ENCODE results near the gene FAM124B.
"Not testable (repeated sequence)": the region's sequence is repeated elsewhere in the genome, so short reads cannot be mapped to it uniquely, and the experiment has no call there.

The FAM124B gene

DNA sequence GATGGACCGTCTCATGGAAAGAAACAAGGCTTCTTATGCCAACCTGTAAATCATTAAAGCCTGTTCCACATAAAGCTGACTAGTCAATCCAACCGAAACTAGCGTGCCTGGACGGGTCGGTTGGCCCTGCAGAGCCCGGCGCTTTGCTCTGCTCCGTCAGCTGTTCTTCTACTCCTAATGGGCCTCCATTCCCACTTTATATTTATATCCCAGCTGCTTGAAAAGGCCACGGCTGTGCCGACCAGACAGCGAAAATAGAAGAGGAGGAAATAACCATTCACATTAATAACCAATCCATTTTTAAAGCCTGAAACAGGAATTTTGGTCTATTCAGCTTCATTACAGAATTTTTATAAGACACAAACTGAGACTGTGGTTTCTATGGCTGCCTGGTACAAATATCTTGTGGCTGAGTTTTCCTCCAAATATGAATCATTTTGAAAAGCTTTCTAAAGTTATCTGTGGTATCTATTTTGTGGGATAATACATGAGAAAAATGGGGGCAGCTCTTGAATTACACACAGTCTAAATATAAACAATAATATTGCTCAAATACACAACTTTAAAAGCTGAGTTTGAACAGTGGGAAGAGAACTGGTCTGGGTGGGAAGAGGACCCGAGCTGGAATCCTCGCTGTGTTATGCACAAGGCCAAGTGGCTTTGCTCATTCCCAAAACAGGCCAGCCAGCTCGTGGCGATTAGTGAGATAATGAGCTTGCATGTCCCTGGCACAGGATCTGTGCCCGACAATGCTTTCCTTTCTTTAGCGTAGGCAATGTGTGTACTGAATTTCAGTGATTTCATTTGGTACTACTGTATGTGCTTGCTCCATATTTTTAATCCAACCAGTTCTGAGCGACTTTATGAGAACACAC is 10.5 kb upstream of the FAM124B start:
- DNase-seq: no peak

DNA sequence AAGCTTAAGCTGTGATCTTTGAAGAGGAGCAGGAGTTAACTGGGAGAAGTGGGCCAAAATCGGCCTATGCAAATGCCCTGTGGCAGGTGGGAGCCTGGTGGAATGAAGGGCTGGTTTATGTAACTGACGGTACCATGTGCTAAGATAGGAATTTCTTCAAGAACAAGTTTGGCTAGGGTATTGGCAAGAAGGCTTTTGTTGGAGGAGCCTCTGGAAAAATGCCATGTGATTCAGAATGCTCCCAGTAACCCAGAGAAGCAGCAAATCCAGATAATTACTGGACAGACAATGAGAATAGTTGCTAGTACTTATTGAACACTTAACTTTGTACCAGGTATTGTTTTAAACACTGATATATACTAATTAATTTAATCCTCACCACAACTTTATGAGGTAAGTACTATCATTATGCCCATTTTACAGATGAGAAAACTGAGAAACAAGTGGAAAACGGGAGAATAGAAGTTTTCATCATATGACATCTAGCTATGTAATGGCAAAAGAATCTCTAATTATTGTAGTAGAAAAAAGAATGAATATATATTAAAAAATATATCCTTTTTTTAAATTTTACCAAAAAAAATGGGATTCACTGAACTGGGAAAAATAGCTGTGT is 9.1 kb upstream of the FAM124B start:
- no peak for DNase-seq

DNA sequence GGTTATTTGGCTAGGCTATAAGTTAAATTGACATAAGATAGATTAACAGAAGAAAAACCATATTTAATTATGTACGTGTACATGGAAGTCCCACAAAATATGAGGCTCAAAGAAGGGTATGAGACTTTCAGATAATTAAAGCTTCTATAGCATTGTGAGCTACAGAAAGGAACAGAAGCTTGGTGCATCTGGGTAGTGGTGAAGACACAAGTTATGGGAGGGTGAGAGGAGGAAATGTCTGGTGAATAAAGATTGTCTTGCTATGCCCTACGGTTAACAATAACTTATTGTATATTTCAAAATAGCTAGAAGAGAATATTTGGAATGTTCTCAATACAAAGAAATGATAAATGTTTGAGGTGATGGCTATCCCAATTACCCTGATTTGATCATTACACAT is 6.8 kb upstream of the FAM124B start:
- no peak for DNase-seq

DNA sequence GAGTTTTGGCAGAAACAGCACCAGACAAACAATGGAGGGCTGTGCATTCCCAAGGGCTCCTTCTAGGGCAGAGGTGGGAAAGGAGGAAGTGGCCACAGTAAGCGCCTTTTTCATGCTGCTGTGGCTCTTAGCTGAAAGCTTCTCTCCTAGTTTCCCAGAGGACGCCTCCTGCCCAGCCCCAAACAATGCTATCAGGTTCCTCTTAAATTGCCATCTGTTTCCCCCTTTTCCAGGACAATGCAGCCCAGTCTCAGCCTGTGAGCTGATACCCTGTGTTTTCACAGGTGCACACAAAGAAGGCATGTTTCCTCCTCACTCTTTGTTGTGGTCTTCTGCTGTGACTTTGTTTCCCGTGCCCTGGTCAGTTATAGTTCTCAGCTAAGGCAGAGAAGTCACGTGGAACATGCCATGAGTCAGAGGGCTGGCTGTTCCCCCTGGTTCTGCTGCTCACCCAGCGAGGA is 5.4 kb upstream of the FAM124B start:
- no peak for DNase-seq

DNA sequence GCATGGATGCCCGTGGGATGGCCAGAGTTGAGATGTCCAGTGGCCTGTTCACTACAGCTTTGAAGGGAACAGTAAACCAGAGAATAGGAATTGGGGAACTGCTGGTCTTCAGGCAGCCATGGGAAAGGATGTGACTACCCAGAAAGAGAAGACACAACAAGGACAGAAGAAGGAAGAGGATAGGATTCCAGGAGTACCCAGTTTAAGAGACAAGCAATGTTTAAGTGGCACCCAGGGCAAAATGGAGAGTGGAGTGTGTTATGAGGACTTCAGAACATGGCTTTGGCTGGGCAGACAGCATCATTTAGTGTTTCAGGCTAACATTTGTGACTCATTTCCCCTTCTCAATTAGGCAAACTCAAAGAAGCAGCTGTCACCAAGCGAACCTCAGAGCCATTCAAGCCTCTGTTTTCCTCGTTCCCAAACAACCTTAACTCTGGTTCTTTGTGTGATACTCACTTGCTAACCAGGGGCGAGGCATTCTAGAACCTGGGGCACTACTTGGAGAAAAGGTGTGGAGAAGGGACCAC is 4.0 kb upstream of the FAM124B start:
- DNase-seq: no peak

DNA sequence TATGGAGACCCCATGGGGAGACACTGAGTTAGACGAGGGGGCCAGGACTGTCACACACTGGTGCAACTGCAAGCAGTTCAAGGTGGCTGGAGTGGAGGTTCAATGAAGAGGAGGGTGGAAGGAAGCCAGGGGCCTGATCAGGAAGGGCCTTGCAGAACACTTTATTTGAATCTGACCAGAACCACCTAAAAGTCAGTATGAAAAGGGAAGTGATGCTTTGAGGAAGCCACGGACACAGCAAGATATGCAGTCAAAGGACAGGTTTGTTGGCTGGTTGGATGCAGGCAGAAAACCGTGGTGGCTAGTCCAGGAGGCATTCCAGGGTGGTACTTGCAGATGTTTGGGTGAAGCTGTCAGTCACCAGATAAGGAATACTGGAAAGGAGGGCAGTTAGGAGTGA is 3.5 kb upstream of the FAM124B start:
- DNase-seq: no peak

DNA sequence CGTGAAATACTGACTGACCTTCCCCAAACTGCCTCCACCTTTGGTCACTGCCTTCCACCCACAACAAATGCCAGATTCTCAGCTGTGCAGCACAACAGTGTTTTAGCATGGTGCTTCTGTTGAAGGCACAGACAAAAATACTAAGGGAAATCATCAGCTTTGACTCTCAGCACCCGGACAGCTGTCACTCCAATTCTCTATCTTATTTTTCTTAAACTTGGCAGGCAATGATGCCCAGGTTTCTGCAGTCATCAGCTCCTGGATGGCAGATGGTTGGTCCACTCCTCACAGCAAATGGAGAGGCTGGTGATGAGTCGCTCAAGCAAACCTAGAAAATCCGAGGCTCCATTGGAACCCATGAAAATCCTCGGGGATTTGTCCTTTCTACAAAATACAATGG is 2.9 kb upstream of the FAM124B start:
- DNase-seq: no peak

DNA sequence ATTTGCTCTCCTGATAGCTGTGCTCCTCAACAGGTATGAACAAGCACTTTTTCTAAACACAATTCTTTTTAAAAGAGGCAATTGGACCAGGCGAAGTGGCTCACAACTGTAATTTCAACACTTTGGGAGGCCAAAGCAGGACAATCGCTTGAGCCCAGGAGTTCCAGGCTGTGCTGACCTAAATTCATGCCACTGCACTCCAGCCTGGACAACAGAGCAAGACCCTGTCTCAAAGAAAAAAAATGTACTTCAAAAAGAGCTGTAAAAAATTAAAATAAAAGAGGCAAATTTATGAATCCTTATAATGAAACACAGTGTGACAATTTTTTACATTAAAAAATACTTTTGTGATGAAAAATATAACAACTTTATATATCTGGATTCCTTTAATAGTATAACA is 1.8 kb upstream of the FAM124B start:
- DNase-seq: no peak

DNA sequence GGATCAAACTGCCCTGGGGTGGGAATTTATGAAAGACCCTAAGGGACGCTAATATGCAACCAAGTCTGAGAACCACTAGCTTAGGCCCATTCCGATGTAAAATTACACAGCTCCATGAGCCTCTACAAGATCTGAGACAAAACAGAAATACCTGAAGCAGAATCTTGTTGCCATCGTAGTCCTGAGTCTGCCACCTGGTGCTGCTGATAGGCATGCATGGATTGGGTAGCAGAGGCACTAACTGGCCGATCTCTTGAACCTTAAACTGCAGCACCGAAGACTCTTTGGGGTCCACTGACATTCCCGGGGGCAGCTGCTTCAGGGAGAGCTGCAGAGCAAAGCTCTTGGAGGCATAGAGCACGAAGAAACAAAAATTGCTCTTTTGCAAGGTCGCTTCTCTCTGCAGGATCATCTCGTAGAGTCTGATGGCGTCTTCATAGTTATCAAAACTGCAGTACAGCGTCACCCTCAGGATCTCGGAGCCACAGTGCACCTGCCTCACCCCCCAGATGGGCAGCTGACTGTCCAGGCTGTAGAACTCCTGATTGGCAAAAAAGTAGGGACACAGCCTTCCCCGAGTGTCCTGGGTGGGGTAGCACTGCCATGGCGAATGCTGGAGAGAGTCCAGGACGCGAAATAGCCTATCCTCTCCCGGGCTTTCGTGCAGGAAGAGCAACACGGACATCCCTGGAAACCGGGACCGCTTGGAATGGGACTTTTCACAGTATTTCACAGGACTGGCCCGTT is 848 bp downstream of the FAM124B start:
- DNase-seq: no peak

DNA sequence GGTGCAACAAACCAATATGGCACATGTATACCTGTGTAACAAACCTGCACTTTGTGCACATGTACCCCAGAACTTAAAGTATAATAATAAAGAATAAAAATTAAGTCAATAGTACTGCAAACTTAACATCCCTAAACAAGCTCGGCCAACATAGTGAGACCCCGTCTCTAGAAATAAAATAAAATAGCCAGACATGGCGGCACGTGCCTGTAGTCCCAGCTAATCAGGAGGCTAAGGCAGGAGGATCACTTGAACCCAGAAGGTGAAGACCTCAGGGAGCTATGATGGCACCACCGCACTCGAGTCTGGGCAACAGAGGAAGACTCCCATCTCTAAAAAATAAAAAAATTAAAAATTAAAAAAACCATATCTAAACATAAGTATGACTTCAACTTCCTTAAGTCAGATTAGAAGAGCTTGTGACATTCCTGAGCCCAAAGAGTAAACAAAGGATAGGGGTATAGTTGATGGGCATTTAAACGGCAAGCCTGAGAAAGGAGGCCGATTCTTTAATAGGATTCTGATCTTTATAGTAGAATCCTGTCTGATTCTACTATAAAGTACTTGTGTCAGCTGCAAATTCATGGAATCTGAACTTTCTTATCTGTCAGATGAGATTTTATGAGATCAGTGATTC is 1.6 kb downstream of the FAM124B start:
- no peak for DNase-seq

DNA sequence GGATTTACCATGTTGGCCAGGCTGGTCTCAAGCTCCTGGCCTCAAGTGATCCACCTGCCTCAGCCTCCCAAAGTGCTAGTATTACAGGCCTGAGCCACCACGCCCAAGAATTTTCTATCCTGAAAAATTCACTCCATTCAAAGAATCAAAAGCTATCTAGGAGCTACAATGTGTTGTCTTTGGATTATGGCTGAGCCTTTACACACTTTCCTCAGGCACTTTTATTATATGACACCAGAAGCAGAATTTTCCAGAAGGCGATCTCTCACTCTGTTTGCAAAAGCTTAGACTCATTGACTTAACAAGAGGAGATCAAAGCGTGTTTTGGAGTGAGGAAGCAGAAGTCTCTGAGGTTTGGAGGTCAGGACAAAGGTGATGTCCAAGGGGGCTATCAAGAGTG is 3.6 kb downstream of the FAM124B start:
- no peak for DNase-seq

DNA sequence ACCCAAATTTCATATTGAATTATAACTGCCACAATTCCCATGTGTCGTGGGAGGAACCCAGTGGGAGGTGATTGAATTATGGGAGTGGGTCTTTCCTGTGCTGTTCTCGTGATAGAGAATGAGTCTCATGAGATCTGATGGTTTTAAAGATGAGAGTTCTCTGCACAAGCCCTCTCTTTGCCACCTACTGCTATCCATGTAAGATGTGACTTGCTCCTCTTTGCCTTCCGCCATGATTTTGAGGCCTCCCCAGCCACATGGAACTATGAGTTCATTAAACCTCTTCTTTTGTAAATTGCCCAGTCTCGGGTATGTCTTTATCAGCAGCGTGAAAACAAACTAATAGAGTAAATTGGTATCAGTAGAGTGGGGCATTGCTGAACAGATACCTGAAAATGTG is 4.8 kb downstream of the FAM124B start:
- not testable (repeated sequence) for DNase-seq

DNA sequence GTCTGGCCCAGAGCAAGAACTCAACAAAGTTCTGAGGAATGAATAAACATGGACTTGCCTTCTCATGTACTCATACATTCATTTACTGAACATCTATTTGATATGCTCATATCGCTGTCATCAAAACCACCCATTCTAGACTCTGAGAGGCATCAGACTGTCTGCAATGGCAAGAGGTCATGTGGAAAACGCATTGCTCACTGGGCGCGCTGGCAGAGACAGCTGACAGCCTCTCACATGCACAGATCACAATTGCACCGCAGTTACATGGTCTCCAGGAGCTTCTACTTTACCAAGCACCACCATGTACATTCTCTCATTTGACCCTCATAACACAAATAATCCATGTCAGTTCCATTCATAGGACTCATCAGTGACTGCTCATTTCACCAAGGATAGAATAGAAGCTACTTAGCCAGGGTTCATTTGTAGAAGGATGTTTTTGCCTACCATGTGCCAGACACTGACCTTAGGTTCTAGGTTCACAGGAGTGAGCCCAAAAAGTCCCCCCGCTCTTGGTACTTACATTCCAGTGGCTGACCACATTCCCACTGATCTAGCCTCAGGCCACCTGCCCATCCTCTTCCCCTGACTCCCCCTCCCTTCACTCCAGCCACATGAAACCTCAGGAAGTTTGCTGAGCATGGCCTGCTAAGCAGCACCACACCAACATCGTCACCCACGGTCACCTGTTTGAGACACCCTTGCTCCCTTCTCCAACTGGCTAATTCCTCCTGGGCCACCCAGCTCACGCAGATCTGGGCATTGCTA is 6.1 kb downstream of the FAM124B start:
- no peak for DNase-seq

DNA sequence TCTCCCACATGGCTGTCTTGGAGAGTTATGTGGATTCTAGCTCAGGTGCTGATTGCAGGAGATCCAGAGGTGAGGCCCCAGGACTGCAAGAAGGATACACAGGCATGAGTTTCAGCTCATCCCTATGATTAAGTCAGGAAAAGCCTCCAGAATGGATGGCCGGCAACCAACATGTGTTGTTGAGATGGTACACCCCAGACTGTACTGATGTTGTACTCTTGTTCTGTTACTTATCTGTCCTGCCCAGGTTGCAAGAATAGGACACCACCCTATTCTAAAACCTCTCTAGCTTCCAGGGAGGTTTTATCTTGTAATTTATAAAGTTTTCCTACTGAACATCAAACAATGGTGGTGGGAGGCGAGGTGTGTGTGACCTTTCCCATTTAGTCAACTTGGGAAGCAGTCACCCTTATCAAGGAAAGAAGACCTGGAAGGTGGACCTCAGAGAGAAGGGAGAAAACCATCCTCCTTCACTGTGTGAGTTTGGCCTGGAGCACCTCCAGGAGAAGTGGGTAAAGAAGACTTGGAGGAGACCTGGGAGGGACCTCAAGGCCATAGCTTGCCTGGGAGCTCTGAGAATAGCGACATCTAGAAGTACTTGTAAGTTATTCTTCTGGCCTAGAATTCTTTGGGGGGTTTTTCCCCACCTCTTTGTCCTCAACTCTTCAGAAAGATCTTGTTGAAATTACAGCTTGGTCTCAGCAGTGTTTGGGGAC is 8.6 kb downstream of the FAM124B start:
- no peak for DNase-seq

DNA sequence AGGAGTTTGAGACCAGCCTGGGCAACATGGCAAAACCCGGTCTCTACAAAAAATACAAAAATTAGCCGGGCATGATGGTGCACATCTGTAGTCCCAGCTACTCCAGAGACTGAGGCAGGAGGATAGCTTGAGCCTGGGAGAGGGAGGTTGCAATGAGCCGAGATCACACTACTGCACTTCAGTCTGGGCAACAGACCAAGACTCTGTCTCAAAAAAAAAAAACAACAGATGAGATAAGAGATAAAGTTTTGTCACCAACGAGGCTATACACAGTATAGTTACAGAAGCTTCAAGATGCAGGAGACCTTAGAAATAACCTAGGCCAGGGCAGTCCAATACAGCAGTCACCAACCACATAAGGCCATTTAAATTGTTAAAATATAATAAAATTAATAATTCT is 9.4 kb downstream of the FAM124B start:
- DNase-seq: no peak

DNA sequence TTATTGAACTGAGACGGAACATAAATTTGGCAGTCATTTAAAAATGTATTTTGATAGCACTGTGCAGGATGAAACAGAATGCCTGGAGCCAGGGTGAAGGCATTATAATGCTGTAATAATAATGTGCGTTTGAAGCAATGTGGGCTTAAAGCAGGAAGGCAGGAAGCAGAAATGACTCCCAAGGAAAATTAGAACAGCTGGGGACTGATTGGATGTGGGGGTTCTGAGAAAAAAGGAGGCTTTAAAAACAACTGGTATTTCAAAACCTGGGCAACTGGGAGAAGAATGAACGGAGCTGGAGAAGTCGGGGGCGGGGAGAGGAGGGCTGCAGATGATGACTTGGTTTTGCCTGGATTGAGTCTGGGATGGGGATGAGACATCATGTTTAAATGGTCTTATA is 12.6 kb downstream of the FAM124B start:
- DNase-seq: no peak

DNA sequence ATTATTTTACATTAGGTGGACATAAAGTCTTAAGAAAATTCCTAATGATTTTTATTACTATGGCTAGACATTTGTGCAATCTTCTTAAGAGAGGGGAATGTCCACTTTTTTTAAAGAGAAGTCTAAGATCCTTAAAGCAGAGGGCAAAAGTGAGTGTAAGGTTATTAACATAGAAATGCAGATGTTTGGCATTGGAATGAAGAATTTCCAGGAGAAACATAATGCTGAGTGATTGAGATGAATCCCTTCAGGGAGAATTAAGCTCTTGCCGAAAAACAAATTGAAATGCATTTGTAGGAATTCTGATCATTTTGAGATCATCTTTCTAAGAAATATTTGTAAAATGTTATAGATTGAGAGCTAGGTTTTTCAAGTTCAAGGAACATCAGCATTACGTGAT is 15.0 kb downstream of the FAM124B start:
- no peak for DNase-seq

DNA sequence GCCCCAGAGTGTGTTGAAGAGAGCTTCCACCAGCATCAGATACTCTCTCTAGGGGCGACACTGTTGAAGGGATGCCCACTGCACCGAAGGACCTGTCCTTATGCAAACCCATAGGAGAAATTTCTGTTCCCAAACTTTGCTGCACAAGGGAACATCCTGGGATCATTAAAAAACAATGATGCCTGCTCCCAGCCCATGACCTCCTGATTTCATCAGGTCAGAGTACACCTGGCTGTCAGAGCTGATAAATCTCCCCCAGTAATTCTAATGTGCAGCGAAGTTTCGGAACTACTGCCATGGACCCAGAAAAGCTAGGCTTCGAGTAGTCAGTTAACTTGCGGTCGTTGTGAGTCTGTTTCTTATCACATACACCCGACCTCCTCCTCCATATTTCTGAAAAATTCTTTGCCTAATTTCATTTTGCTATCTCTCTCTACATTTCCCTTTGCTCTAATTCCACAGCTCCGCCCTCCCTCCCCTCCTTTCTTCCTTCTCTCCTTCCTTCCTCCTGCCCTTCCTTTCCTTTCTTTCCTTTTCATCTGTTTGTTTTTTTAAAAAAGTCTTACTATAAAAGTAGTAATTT is 18.8 kb downstream of the FAM124B start:
- no peak for DNase-seq

DNA sequence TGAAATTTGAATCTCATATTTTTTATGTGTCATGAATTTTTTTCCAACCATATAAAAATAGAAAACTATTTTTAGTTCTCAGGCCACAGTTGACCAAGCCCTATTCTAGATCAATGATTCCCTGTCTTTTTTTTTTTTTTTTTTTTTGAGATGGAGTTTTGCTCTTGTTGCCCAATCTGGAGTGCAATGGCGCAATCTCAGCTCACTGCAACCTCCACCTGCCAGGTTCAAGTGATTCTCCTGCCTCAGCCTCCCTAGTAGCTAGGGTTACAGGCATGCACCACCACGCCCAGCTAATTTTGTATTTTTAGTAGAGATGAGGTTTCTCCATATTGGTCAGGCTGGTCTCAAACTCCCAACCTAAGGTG is 19.6 kb downstream of the FAM124B start:
- DNase-seq: not testable (repeated sequence)

DNA sequence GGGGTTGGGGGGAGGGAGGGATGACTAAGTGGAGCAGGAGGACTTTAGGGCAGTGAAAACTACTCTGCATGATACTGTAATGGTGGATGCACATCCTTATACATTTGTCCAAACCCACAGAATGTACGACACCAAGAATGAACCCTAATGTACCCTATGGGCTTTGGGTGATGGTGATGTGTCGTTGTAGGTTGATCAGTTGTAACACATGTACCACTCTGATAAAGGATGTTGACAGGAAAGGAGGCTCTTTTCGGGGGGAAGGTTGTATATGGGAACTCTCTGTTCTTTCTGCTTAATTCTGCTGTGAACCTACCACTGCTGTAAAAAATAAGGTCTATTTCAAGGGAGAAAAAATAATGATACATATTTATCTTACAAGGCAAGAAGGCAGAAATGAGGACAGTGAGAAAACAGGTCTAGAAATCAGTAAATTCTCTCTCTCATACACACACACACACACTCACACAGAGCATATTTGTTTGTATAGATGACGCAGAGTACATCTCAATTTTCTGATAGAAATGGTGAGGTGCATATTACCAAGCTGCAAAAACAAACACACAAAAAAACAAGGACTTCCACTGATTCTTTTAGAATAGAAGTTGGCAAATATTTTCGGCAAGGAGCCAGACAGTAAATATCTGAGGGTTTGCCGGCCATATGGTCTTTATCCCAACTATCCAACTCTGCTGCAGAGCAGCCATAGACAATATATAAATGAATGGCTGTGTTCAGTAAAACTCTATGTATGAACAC is 20.2 kb downstream of the FAM124B start:
- no peak for DNase-seq

Measured in activated effector memory CD4-positive, alpha-beta T cell treated with anti-CD3 and anti-CD28 coated beads, Interleukin-2, amount 50 U/mL, for 16 hours (primary cell).